NCI-H1436 treated with DMSO at 0.1 percent for 48 hours (cell line): ENCODE results near the gene KRTAP10-7.
"Not testable (repeated sequence)": the region's sequence is repeated elsewhere in the genome, so short reads cannot be mapped to it uniquely, and the experiment has no call there.

Experiments
- DNase-seq: peaks from one replicate; lab custom pipeline; 2025; lab: John Stamatoyannopoulos, UW

Gene KRTAP10-7

DNA sequence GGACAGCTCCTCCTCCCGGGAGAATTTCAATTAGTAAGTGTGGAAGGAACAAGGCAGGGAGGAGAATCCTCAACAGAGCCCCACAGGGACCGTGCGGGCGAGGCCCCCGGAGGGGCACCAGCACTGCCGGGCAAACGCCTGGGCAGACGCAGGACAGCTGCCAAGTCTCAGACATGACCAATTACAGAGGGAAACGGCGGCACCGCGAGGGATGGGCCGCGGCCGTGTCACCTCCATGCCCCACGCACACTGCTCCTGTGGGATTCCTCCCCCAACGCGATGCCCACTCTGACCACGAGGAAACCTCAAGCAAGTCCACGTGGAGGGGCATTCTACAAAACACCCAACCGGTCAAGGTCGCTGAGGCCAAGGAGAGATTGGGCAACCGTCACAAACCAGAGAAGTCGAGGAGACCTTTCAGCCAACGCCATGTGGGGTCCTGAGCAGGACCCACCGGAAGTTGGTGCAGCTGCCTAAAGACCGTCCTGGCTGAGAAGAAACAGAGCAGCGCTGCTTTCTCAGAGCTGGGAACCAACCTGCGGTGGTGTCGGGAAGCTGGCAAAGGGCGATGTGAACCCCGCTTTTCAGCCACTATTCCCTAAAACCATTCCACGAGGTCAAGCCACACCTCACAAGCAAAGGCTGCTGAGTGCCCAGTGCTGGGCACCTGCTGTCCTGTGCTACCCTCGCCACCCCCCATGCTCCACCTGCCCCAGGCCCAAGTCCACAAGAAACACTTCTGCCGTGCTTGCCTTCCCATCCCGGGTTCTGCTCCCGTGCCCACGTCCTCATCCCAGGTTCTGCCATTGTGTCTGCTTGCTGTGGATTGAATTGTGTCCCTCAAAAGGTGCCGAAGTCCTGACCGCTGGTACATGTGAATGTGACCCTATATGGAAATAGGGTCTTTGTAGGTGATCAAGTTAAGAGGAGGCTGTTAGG, 28.3 kb upstream of the KRTAP10-7 start:
- DNase-seq = no peak

DNA sequence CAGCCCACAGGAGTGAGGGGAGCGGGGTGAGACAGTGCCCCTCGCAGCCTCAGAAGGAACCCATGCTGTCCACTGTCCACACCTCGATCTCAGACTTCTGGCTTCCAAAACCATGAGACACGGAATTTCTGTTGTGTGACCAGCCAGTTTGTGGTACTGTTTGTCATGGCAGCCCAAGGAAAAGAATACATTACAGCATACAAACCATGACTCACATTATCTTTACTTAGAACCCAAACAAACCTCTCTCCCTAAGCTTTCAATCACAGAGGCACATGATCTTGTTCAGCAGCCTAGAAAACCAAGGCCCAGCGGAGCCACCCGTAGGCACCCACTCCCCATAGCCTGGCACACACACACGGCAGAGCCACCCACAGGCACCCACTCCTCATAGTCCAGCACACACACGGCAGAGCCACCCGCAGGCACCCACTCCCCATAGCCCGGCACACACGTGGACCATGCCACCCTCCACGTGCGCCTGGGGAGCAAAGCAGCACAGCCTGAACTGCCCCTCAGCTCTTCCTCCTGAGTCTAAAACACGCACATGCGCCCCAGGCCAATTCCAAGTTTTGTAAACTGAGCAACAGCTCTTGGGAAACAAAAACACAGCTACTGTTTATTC, 27.3 kb upstream of the KRTAP10-7 start:
- no peak for DNase-seq

GRCh38 chr21:44573630-44574456, 26.6 kb upstream of the KRTAP10-7 start, which contains the start of gene KRTAP10-4:
TSS of gene KRTAP10-4 (plus strand) at chr21:44573729. CDS start at chr21:44573759, 30 bp downstream.
- not testable (repeated sequence) for DNase-seq

DNA sequence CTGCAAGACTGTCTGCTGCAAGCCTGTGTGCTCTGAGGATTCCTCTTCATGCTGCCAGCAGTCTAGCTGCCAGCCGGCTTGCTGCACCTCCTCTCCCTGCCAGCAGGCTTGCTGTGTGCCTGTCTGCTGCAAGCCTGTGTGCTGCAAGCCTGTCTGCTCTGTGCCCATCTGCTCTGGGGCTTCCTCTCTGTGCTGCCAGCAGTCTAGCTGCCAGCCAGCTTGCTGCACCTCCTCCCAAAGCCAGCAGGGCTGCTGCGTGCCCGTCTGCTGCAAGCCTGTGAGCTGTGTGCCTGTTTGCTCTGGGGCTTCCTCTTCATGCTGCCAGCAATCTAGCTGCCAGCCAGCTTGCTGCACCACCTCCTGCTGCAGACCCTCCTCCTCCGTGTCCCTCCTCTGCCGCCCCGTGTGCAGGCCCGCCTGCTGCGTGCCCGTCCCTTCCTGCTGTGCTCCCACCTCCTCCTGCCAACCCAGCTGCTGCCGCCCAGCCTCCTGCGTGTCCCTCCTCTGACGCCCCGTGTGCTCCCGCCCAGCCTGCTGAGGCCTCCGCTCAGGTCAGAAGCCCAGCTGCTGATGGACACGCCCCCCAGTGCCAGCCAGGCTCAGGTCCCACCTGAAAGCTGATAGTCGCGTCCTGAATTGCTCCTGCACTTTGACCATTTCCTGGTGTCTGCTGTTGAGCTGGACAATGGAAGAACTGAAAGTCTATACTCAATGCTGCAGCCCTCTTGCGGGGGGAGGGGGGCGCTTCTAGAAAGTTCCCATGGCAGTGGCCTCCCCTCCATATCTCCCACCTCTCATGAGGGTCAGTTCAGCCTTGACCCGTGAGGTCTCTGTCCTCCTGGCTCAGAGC, 25.7 kb upstream of the KRTAP10-7 start:
- DNase-seq = no peak

DNA sequence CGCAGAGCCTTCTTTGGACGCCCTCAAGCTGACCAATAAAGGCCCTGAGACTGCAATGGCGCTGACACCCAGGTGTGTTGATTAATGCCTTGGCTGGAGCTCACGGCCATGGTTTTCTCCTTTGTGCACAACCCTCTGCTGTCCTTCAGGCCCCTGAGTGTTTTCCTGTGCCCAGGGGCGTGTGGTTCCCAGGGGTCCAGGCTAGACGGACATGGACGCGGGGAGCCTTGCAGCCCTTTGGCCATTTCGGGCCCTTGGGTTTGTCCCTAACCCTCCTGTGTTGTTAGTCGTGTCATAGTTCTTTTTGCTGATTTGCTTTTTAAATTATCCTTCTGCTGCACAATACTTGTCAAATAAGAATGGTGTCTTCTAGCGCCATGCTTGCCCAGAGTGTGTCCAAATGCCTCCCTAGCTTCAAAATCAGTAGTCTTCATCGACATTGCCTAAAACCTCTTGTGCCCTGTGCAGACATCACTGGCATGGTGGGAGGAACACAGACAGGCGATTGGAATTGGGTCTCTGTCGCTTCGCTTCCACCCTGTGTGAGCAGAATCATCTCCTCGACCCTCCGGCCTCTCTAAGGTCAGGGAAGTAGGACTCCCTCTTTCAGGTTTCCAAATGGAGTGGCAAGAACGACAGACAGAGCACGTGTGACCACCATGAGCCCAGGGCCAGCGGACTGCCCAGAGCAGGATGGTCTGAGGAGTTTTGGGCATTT, 24.9 kb upstream of the KRTAP10-7 start:
- no peak for DNase-seq

DNA sequence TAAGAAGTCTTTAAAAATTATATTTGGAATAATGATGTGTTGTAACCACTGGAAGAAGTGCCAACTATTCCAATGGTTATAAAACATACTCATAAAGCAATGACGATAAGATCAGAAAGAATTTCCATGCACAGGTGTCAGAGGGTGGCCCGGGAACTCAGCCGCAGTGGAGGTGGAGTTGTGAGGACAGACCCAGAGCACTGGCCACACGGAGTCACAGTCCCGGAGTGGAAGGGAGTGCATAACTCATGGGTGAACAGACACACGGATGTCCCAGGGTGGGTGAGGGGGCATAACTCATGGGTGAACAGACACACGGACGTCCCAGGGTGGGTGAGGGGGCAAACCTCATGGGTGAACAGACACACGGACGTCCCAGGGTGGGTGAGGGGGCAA, 24.4 kb upstream of the KRTAP10-7 start:
- DNase-seq = no peak

GRCh38 chr21:44578371-44579055, 21.9 kb upstream of the KRTAP10-7 start:
- no peak for DNase-seq

GRCh38 chr21:44579056-44579832, 21.2 kb upstream of the KRTAP10-7 start:
- DNase-seq = no peak

DNA sequence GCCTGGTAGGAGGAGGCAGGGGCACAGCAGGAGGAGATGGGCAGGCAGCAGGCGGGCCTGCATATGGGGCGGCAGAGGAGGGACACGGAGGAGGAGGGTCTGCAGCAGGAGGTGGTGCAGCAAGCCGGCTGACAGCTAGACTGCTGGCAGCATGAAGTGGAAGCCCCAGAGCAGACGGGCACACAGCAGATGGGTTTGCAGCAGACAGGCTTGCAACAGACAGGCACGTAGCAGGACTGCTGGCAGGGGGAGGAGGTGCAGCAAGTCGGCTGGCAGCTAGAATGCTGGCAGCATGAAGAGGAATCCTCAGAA, 20.6 kb upstream of the KRTAP10-7 start:
- no peak for DNase-seq

- not testable (repeated sequence) for DNase-seq
These were observed 20.1 kb upstream of the KRTAP10-7 start, which contains the start of gene KRTAP10-5 for GRCh38 chr21:44580231-44580821. TSS of gene KRTAP10-5 (minus strand) at chr21:44580604. CDS start at chr21:44580578, 26 bp downstream.

- no peak for DNase-seq
These were observed 19.2 kb upstream of the KRTAP10-7 start for GRCh38 chr21:44581158-44581557.

- no peak for DNase-seq
These were observed 18.3 kb upstream of the KRTAP10-7 start for GRCh38 chr21:44582055-44582454.

- DNase-seq = no peak
These were observed 17.2 kb upstream of the KRTAP10-7 start for GRCh38 chr21:44583089-44583799.

DNA sequence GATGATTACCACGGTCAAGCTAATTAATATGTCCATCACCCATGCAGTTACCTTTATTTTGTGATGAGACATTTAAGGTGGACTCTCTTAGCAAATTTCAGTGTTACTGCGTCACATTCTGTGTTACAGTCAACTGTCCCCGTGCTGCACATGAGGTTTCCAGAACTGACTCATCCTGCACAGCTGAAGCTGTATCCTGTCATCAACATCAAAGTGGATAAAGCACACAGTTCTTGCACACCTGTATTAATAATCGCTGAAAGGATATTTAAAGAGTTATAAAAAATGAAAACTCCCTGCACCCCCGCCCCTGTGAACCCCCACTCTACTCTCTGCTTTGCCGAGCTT, 16.6 kb upstream of the KRTAP10-7 start:
- no peak for DNase-seq

DNA sequence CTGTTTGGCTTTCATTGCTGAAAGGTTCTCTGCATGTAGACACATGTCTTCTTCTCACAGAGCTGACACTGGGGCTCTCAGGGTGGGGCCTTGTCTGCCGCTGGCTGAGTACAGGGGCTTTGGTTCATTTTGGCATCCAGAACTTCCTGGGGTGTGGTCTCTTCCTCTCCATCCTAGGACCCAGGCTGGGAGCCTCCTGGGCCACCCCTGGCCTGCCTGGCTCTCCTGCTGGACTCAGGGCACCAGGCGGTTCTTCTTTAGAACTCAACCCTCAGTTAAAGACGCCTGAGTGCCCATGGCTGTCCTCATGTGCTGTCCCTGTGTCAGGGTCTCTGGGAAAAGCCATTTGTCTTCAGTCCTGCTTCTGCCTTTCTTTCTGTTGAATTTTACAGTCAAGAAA, 14.5 kb upstream of the KRTAP10-7 start:
- DNase-seq = no peak

- no peak for DNase-seq
These were observed 11.3 kb upstream of the KRTAP10-7 start for GRCh38 chr21:44589094-44589493.

DNA sequence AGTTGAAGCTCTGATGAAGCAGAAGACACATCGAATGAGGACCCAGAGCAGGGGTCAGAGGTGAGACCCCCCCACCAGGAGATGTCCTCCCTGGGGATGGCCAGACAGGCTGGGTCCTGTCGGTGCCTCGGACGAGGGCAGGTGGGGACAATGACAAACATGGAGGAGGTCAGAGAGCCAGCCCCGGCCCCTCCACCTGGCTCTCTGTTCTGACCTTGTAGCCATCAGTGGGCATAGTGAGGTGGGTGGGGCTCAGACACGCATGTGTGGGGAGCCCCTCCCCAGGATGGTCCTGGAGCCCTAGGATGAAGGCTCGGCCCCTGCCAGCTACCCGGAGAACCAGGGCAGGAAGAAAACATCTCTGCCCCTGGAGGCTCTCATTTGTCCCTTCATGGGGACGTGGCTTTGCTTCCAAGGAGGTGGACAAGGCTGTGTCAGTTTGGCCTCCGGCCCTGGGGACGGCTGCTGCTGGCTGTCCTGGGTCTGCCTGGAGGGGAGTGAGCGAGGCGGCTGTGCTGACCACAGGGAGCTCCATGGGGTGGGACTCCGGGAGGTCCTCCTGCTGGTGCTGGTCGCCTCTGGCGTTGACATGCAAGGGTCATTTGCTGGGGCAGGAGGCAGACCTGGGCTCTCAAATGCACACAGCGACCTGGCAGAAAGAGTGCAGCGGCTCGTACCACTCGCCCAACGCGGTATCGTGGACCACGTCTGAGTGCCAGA, 10.7 kb upstream of the KRTAP10-7 start:
- no peak for DNase-seq

GRCh38 chr21:44590311-44590721, 10.1 kb upstream of the KRTAP10-7 start:
- DNase-seq = no peak
